HepG2 (cell line): Measurements from ENCODE around the gene TFDP2. TPM values are rescaled to one million over a fixed set of nuclear protein-coding genes. Genes with fewer than 3 reads are reported as not detected.

ENCODE experiments used
- ATAC-seq: fragments of 200-7000 bp; cut with Tn5 transposase; 3 replicates; pipeline ENCODE4 v1.9.1; 2020; ENCODE audit warnings: mild to moderate bottlenecking, moderate library complexity
- BruUV-seq: library from RNA; stranded (reverse); fragments of 400-500 nt; replicated peaks from 2 replicates; lab custom pipeline; 2021; lab: Mats Ljungman, UMichigan
- CTCF ChIA-PET: fragments of 300-600 bp; formaldehyde crosslinking; extraction: SDS; loops from one replicate; lab custom pipeline; 2021; ENCODE audit warnings: low total read pairs, inconsistent platforms, low intra/inter-chr PET ratio; lab: Yijun Ruan, JAX
- POLR2A ChIA-PET: fragments of 350-600 bp; sonication (Branson Sonifier 250); formaldehyde crosslinking; loops from one replicate; lab custom pipeline; 2020; ENCODE audit warnings: antibody characterized with exemption, inconsistent platforms; lab: Yijun Ruan, JAX
- DNase-seq: peaks from one replicate; pipeline ENCODE4 v3.0.0-alpha.2; 2015; ENCODE audit warnings: low spot score
- FAIRE-seq: peaks from 3 replicates; lab custom pipeline; 2011; peaks lifted over from hg19 to GRCh38; lab: Jason Lieb, UNC
- H2AFZ ChIP-seq: one replicate; pipeline ENCODE4 v1.6.1; 2011; ENCODE audit warnings: low read length, inconsistent platforms
- H3K27ac ChIP-seq: fragments of 300-600 bp; 3 replicates; pipeline ENCODE4 v1.8.0; 2011; ENCODE audit warnings: mixed run types, mild to moderate bottlenecking, mixed read lengths, low read length, inconsistent platforms; ENCODE audit not compliant: insufficient read depth; ENCODE audit errors: extremely low read length
- H3K27me3 ChIP-seq, 2 experiments: fragments of 200-600 bp in 1 of 2; 2 replicates in 1 of 2; 3 replicates in 1 of 2; pipeline versions ENCODE4 v1.6.0 to v1.8.0; 2011; ENCODE audit warnings: low read length in 2 of 2, mild to moderate bottlenecking in 2 of 2, moderate library complexity in 2 of 2, inconsistent platforms in 1 of 2; ENCODE audit not compliant: insufficient read depth in 2 of 2, control insufficient read depth in 1 of 2
- H3K36me3 ChIP-seq, 2 experiments: fragments of 200-600 bp in 1 of 2; replicated peaks in 1 of 2; 2 replicates in 1 of 2; 3 replicates in 1 of 2; pipeline versions ENCODE4 v1.5.1 to v1.8.0; 2011; ENCODE audit warnings: low read length in 2 of 2, inconsistent platforms in 1 of 2; ENCODE audit not compliant: insufficient read depth in 2 of 2, control insufficient read depth in 1 of 2
- H3K4me1 ChIP-seq: 2 replicates; pipeline ENCODE4 v1.5.1; 2012; ENCODE audit warnings: low read length, inconsistent platforms; ENCODE audit not compliant: insufficient read depth
- H3K4me2 ChIP-seq: 2 replicates; pipeline ENCODE4 v1.6.0; 2011; ENCODE audit warnings: low read depth, low read length, inconsistent platforms
- H3K4me3 ChIP-seq, 3 experiments: fragments of 200-600 bp in 1 of 3; sonication (generic), shearing (Covaris generic) in 1 of 3; replicated peaks in 1 of 3; 2 replicates each; pipeline ENCODE4 v1.5.1; 2011 to 2016; ENCODE audit warnings: low read length in 3 of 3, inconsistent platforms in 2 of 3, low read depth in 2 of 3, mild to moderate bottlenecking in 2 of 3, control low read depth in 1 of 3, mixed read lengths in 1 of 3; ENCODE audit not compliant: insufficient read depth in 1 of 3
- H3K79me2 ChIP-seq: one replicate; pipeline ENCODE4 v1.6.1; 2011; ENCODE audit warnings: low read length, inconsistent platforms; ENCODE audit not compliant: insufficient read depth
- H3K9ac ChIP-seq: 2 replicates; pipeline ENCODE4 v1.6.0; 2011; ENCODE audit warnings: mild to moderate bottlenecking, low read depth, low read length, inconsistent platforms; ENCODE audit not compliant: insufficient read depth
- H3K9me3 ChIP-seq: 2 replicates; pipeline ENCODE4 v1.5.1; 2012; ENCODE audit warnings: mild to moderate bottlenecking, low read length
- H4K20me1 ChIP-seq: 2 replicates; pipeline ENCODE4 v1.6.0; 2011; ENCODE audit warnings: inconsistent platforms, mild to moderate bottlenecking, low read length, moderate library complexity; ENCODE audit not compliant: insufficient read depth
- ETS1 ChIP-seq: sonication (generic); formaldehyde crosslinking; IDR thresholded peaks from 2 replicates; pipeline ENCODE4 v1.4.0; 2020; ENCODE audit warnings: missing genetic modification reagents
- GZF1 ChIP-seq: sonication (generic); formaldehyde crosslinking; IDR thresholded peaks from 2 replicates; pipeline ENCODE4 v1.5.1; 2020; ENCODE audit warnings: mild to moderate bottlenecking, missing genetic modification reagents
- MXD4 ChIP-seq: IDR thresholded peaks from 2 replicates; pipeline ENCODE4 v1.6.1; 2016; ENCODE audit warnings: mild to moderate bottlenecking, missing biosample characterization, missing genetic modification reagents
- NR2C2 ChIP-seq: sonication (generic); formaldehyde crosslinking; IDR thresholded peaks from 2 replicates; pipeline ENCODE4 v1.4.0; 2020; ENCODE audit warnings: missing genetic modification reagents, mild to moderate bottlenecking, moderate library complexity, borderline replicate concordance
- ZBTB21 ChIP-seq: sonication (generic); formaldehyde crosslinking; IDR thresholded peaks from 2 replicates; pipeline ENCODE4 v1.4.0; 2020; ENCODE audit warnings: missing genetic modification reagents
- ZEB1 ChIP-seq: IDR thresholded peaks from 2 replicates; pipeline ENCODE4 v1.6.1; 2012; ENCODE audit warnings: mild to moderate bottlenecking, low read depth, inconsistent platforms; ENCODE audit not compliant: insufficient replicate concordance
- ZNF543 ChIP-seq: sonication (generic); formaldehyde crosslinking; IDR thresholded peaks from 2 replicates; pipeline ENCODE4 v1.4.0; 2020; ENCODE audit warnings: mild to moderate bottlenecking, missing genetic modification reagents
- ZNF773 ChIP-seq: sonication (generic); formaldehyde crosslinking; IDR thresholded peaks from 2 replicates; pipeline ENCODE4 v1.4.0; 2020; ENCODE audit warnings: missing genetic modification reagents, borderline replicate concordance
- WGBS: methylation state at CpG from one replicate; pipeline ENCODE4 v1.1.6; 2017; ENCODE audit warnings: low lambda C conversion rate; 5-methylcytosine and 5-hydroxymethylcytosine counted together
- in situ Hi-C: cut with HindIII; loops from 2 replicates; pipeline ENCODE4 v1.10.0; 2017; ENCODE audit warnings: low pct_unique_long_range_greater_than_20kb; ENCODE audit not compliant: extremely low pct_ligation_motif_present
- intact Hi-C: fragments of 100-400 bp; cut with micrococcal nuclease; formaldehyde crosslinking; loops from one replicate; pipeline ENCODE4 v1.10.0; 2022; ENCODE audit not compliant: unreplicated experiment
- polyA plus RNA-seq, 8 experiments: library from polyadenylated mRNA; depleted of rRNA in 3 of 8; stranded (reverse) in 7 of 8; unstranded in 1 of 8; fragments of >200 nt; fragmentation: Illumina TruSeq in 4 of 8; extraction: Trizol in 4 of 8; gene quantifications; 2 replicates each; pipeline versions ENCODE4 v1.2.1 to v1.2.3, GENCODE V29; 2011 to 2016; ENCODE audit warnings: low read depth in 4 of 8, missing spikeins in 1 of 8, mixed read lengths in 1 of 8; ENCODE audit not compliant: insufficient read depth in 1 of 8
- total RNA-seq, 5 experiments: library from RNA; depleted of rRNA; stranded (reverse); fragments of >200 nt; fragmentation: Illumina TruSeq; extraction: Trizol; gene quantifications; 2 replicates each; pipeline ENCODE4 v1.2.3, GENCODE V29; 2016; ENCODE audit warnings: low read depth in 1 of 5
- TF ChIP-seq, protein P1 (sequence below): sonication (generic); formaldehyde crosslinking; IDR thresholded peaks from 2 replicates; pipeline ENCODE4 v1.5.0; 2020; ENCODE audit warnings: mild to moderate bottlenecking, missing genetic modification reagents
- TF ChIP-seq, protein P2 (sequence below): sonication (generic); formaldehyde crosslinking; IDR thresholded peaks from 2 replicates; pipeline ENCODE4 v1.8.1; 2022; ENCODE audit warnings: low read depth, mild to moderate bottlenecking, missing genetic modification reagents
- TF ChIP-seq, protein P3 (sequence below): sonication (generic); formaldehyde crosslinking; IDR thresholded peaks from 2 replicates; pipeline ENCODE4 v1.5.0; 2020; ENCODE audit warnings: mild to moderate bottlenecking, missing genetic modification reagents, moderate library complexity

Gene TFDP2
- total and polyA plus RNA-seq, 2 of the 13 experiments (the other 11 are each of a cell fraction or from before 2014, with no cell fraction given) = 17.9 to 37.4 TPM

DNA sequence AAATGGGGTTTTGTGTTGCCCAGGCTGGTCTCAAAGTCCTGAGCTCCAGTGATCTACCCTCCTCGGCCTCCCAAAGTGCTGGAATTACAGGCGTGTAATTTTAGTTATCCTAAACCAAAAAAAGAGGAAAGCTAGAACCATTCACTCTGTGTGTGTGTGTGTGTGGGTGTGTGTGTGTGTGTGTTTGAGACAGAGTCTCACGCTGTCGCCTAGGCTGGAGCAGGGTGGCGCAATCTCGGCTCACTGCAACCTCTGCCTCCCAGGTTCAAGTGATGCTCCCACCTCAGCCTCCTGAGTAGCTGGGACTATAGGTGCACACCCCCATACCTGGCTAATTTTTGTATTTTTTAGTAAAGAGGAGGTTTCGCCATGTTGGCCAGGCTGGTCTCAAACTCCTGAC lies 84.0 kb downstream of the TFDP2 start:
- TF ChIP-seq GZF1 (CRISPR knock-in tag) = no peak
- TF ChIP-seq ZBTB21 (CRISPR knock-in tag) = no peak
- TF ChIP-seq ZEB1 = no peak
- TF ChIP-seq, all 625 proteins: peak for 0
- intact Hi-C loops = no loop called here
- ATAC-seq = no peak

GRCh38 chr3:142064454-142064853 lies 84.9 kb downstream of the TFDP2 start:
- no peaks in the 10 kb centered on the region for H3K27me3 ChIP-seq
- WGBS = 98% methylated on average over 3 of the region's 3 CpGs
- no peak overlapping the region for H3K9ac ChIP-seq
- ChIA-PET CTCF (no interaction called here), POLR2A (no interaction called here)
- DNase-seq (no peak), FAIRE-seq (no peak), ATAC-seq (no peak)
- no peak overlapping the region for H3K27ac ChIP-seq
- intact Hi-C loops = no loop called here
- BruUV-seq = no TSS peak
- H3K9me3 ChIP-seq = no peaks in the 10 kb centered on the region
- H3K4me2 ChIP-seq = no peak overlapping the region
- no peaks in the 10 kb centered on the region for H3K79me2 ChIP-seq
- no peaks in the 10 kb centered on the region for H3K4me1 ChIP-seq
- H3K36me3 ChIP-seq = no peaks in the 10 kb centered on the region
- H3K4me3 ChIP-seq = no peak overlapping the region
- in situ Hi-C loops = no loop called here
- H2AFZ ChIP-seq = no peak overlapping the region
- H4K20me1 ChIP-seq = no peaks in the 10 kb centered on the region
- TF ChIP-seq MXD4 (no peak), ETS1 (CRISPR knock-in tag) (no peak), ZNF773 (CRISPR knock-in tag) (no peak), ZNF543 (CRISPR knock-in tag) (no peak), NR2C2 (CRISPR knock-in tag) (no peak)
- TF ChIP-seq, protein P1, sequence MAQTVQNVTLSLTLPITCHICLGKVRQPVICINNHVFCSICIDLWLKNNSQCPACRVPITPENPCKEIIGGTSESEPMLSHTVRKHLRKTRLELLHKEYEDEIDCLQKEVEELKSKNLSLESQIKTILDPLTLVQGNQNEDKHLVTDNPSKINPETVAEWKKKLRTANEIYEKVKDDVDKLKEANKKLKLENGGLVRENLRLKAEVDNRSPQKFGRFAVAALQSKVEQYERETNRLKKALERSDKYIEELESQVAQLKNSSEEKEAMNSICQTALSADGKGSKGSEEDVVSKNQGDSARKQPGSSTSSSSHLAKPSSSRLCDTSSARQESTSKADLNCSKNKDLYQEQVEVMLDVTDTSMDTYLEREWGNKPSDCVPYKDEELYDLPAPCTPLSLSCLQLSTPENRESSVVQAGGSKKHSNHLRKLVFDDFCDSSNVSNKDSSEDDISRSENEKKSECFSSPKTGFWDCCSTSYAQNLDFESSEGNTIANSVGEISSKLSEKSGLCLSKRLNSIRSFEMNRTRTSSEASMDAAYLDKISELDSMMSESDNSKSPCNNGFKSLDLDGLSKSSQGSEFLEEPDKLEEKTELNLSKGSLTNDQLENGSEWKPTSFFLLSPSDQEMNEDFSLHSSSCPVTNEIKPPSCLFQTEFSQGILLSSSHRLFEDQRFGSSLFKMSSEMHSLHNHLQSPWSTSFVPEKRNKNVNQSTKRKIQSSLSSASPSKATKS = no peak
- TF ChIP-seq, protein P2, sequence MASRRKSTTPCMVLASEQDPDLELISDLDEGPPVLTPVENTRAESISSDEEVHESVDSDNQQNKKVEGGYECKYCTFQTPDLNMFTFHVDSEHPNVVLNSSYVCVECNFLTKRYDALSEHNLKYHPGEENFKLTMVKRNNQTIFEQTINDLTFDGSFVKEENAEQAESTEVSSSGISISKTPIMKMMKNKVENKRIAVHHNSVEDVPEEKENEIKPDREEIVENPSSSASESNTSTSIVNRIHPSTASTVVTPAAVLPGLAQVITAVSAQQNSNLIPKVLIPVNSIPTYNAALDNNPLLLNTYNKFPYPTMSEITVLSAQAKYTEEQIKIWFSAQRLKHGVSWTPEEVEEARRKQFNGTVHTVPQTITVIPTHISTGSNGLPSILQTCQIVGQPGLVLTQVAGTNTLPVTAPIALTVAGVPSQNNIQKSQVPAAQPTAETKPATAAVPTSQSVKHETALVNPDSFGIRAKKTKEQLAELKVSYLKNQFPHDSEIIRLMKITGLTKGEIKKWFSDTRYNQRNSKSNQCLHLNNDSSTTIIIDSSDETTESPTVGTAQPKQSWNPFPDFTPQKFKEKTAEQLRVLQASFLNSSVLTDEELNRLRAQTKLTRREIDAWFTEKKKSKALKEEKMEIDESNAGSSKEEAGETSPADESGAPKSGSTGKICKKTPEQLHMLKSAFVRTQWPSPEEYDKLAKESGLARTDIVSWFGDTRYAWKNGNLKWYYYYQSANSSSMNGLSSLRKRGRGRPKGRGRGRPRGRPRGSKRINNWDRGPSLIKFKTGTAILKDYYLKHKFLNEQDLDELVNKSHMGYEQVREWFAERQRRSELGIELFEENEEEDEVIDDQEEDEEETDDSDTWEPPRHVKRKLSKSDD (CRISPR knock-in tag) = no peak
- TF ChIP-seq, protein P3, sequence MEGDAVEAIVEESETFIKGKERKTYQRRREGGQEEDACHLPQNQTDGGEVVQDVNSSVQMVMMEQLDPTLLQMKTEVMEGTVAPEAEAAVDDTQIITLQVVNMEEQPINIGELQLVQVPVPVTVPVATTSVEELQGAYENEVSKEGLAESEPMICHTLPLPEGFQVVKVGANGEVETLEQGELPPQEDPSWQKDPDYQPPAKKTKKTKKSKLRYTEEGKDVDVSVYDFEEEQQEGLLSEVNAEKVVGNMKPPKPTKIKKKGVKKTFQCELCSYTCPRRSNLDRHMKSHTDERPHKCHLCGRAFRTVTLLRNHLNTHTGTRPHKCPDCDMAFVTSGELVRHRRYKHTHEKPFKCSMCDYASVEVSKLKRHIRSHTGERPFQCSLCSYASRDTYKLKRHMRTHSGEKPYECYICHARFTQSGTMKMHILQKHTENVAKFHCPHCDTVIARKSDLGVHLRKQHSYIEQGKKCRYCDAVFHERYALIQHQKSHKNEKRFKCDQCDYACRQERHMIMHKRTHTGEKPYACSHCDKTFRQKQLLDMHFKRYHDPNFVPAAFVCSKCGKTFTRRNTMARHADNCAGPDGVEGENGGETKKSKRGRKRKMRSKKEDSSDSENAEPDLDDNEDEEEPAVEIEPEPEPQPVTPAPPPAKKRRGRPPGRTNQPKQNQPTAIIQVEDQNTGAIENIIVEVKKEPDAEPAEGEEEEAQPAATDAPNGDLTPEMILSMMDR = no peak

More for the DNA sequence above, 84.0 kb downstream of the TFDP2 start:
- FAIRE-seq (no peak), DNase-seq (no peak)
- CTCF ChIA-PET = no interaction called here
- 93% methylated on average over 7 of the region's 7 CpGs for WGBS
- Histone ChIP-seq H3K36me3 (no peaks in the 10 kb centered on the region), H3K9ac (no peak overlapping the region), H4K20me1 (no peaks in the 10 kb centered on the region), H3K27ac (no peak overlapping the region), H3K4me2 (no peak overlapping the region), H3K79me2 (no peaks in the 10 kb centered on the region), H3K4me3 (no peak overlapping the region), H3K9me3 (no peaks in the 10 kb centered on the region), H3K4me1 (no peaks in the 10 kb centered on the region), H2AFZ (no peak overlapping the region), H3K27me3 (no peaks in the 10 kb centered on the region)
- in situ Hi-C loops = no loop called here
- POLR2A ChIA-PET = no interaction called here
- BruUV-seq = no TSS peak
